Vagina (tissue), 2 donors: ENCODE measurements around the gene MRPS11. TPM values are rescaled to one million over a fixed set of nuclear protein-coding genes. Genes with fewer than 3 reads are reported as not detected.

ENCODE experiments used
- DNase-seq, 2 donors: peaks; one replicate each; pipeline ENCODE4 v3.0.0-alpha.2; 2017; ENCODE audit errors: extremely low spot score in 2 of 2
- H3K27ac ChIP-seq: fragments of 200-600 bp; sonication (generic); one replicate; pipeline ENCODE4 v1.5.1; 2019
- H3K27me3 ChIP-seq: fragments of 200-600 bp; sonication (generic); one replicate; pipeline ENCODE4 v1.5.1; 2019
- H3K36me3 ChIP-seq, 2 donors: fragments of 200-600 bp; sonication (generic); one replicate each; pipeline ENCODE4 v1.5.1; 2017 to 2019
- H3K4me1 ChIP-seq: fragments of 200-600 bp; sonication (generic); one replicate; pipeline ENCODE4 v1.5.1; 2019
- H3K4me3 ChIP-seq, 2 donors: fragments of 200-600 bp; sonication (generic); 1 replicate in 1 of 2; 2 replicates in 1 of 2; pipeline ENCODE4 v1.5.1; 2016 to 2019
- H3K9me3 ChIP-seq: fragments of 200-600 bp; sonication (generic); one replicate; pipeline ENCODE4 v1.5.1; 2019
- POLR2A ChIP-seq, 2 donors: fragments of 450-650 bp; IDR thresholded peaks; one replicate each; pipeline ENCODE4 v1.6.1; 2017; ENCODE audit warnings: antibody characterized with exemption in 2 of 2, mild to moderate bottlenecking in 2 of 2, moderate library complexity in 2 of 2
- POLR2AphosphoS5 ChIP-seq, 2 donors: sonication (generic); formaldehyde crosslinking; IDR thresholded peaks; one replicate each; pipeline ENCODE4 v1.9.0; 2017; ENCODE audit warnings: antibody characterized with exemption in 2 of 2, mild to moderate bottlenecking in 2 of 2, low read depth in 1 of 2; ENCODE audit not compliant: insufficient read depth in 1 of 2
- intact Hi-C: fragments of 100-400 bp; cut with DNase I; formaldehyde crosslinking; loops from one replicate; pipeline ENCODE4 v1.15.1; 2023
- total RNA-seq: library from RNA; depleted of rRNA; stranded (reverse); fragments of >200 nt; gene quantifications from one replicate; pipeline ENCODE4 v1.2.3, GENCODE V29; 2016
- TF ChIP-seq, protein P1 (sequence below), 3 experiments: fragments of 450-650 bp in 2 of 3; fragments of 200-600 bp in 1 of 3; sonication (generic) in 1 of 3; IDR thresholded peaks; one replicate each; pipeline ENCODE4 v1.5.1; 2017 to 2019; ENCODE audit warnings: antibody characterized with exemption in 3 of 3, mild to moderate bottlenecking in 2 of 3, moderate library complexity in 2 of 3

Gene MRPS11
- total RNA-seq, 1 donor from 2014 or later = 27.5 TPM

GRCh38 chr15:88448991-88449461 is 18.5 kb upstream of the MRPS11 start:
- Histone ChIP-seq H3K36me3 (no peaks in the 10 kb centered on the region), H3K4me3 (no peak overlapping the region), H3K4me1 (no peaks in the 10 kb centered on the region), H3K27ac (no peak overlapping the region), H3K27me3 (no peaks in the 10 kb centered on the region), H3K9me3 (no peaks in the 10 kb centered on the region)
- DNase-seq = peak; percentile 58 to 65
- TF ChIP-seq POLR2A (IDR thresholded peaks at IDR 0.05) (no peak), POLR2AphosphoS5 (IDR thresholded peaks at IDR 0.05; ENCODE audit: insufficient read depth in 1 of 2, low read depth in 1 of 2) (no peak)
- TF ChIP-seq, protein P1, sequence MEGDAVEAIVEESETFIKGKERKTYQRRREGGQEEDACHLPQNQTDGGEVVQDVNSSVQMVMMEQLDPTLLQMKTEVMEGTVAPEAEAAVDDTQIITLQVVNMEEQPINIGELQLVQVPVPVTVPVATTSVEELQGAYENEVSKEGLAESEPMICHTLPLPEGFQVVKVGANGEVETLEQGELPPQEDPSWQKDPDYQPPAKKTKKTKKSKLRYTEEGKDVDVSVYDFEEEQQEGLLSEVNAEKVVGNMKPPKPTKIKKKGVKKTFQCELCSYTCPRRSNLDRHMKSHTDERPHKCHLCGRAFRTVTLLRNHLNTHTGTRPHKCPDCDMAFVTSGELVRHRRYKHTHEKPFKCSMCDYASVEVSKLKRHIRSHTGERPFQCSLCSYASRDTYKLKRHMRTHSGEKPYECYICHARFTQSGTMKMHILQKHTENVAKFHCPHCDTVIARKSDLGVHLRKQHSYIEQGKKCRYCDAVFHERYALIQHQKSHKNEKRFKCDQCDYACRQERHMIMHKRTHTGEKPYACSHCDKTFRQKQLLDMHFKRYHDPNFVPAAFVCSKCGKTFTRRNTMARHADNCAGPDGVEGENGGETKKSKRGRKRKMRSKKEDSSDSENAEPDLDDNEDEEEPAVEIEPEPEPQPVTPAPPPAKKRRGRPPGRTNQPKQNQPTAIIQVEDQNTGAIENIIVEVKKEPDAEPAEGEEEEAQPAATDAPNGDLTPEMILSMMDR (IDR thresholded peaks at IDR 0.05) = no peak
- intact Hi-C loops = no loop called here

DNA sequence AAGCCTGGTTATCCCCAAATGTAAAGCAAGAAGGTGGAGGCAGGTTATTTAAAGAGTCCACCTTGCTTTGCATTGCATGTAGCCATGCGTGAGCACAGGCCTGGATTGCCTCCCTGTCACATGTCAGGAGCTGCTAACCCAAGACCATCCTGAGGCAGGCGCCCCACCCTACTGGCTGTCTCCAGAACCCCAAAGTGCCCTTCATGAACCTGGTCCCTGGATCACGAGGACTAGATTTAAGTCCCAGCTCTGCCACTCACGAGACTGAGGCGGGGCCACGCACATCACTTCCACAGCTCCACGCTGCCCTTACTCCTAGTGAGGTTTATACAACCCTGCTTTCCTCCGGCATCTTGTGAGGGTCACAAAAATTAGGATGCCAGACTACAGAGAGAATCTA is 17.9 kb upstream of the MRPS11 start:
- Histone ChIP-seq H3K9me3 (no peaks in the 10 kb centered on the region), H3K27me3 (no peaks in the 10 kb centered on the region), H3K36me3 (no peaks in the 10 kb centered on the region), H3K4me3 (no peak overlapping the region), H3K27ac (no peak overlapping the region), H3K4me1 (peaks cover 2% of the 10 kb centered on the region)
- peak in 1 of 2 donors; percentile 20 for DNase-seq
- intact Hi-C loops = no loop called here
- TF ChIP-seq POLR2A (IDR thresholded peaks at IDR 0.05) (no peak), POLR2AphosphoS5 (IDR thresholded peaks at IDR 0.05; ENCODE audit: insufficient read depth in 1 of 2, low read depth in 1 of 2) (no peak)
- TF ChIP-seq, protein P1 (IDR thresholded peaks at IDR 0.05) = no peak

GRCh38 chr15:88450125-88450798 is 17.2 kb upstream of the MRPS11 start:
- intact Hi-C loops = no loop called here
- H3K9me3 ChIP-seq = no peaks in the 10 kb centered on the region
- DNase-seq = peak; percentile 13 to 14

GRCh38 chr15:88453651-88454050 is 13.9 kb upstream of the MRPS11 start:
- TF ChIP-seq POLR2AphosphoS5 (IDR thresholded peaks at IDR 0.05; ENCODE audit: insufficient read depth in 1 of 2, low read depth in 1 of 2) (no peak), POLR2A (IDR thresholded peaks at IDR 0.05) (no peak)
- TF ChIP-seq, protein P1 (IDR thresholded peaks at IDR 0.05) = no peak
- Histone ChIP-seq H3K9me3 (no peaks in the 10 kb centered on the region), H3K4me1 (peaks cover 7% of the 10 kb centered on the region), H3K27me3 (no peaks in the 10 kb centered on the region), H3K27ac (no peak overlapping the region), H3K36me3 (peaks cover 0 to 10% of the 10 kb centered on the region in 2 donors), H3K4me3 (no peak overlapping the region)
- intact Hi-C loops = no loop called here
- DNase-seq = peak in 1 of 2 donors; percentile 27

More at GRCh38 chr15:88450125-88450798, 17.2 kb upstream of the MRPS11 start:
- TF ChIP-seq, protein P1 (IDR thresholded peaks at IDR 0.05) = peak in 2 of 3 experiments; percentile 14 to 46
- TF ChIP-seq POLR2AphosphoS5 (IDR thresholded peaks at IDR 0.05; ENCODE audit: insufficient read depth in 1 of 2, low read depth in 1 of 2) (no peak), POLR2A (IDR thresholded peaks at IDR 0.05) (no peak)
- Histone ChIP-seq H3K27ac (no peak overlapping the region), H3K36me3 (no peaks in the 10 kb centered on the region), H3K4me3 (no peak overlapping the region), H3K4me1 (peaks cover 7% of the 10 kb centered on the region), H3K27me3 (no peaks in the 10 kb centered on the region)

DNA sequence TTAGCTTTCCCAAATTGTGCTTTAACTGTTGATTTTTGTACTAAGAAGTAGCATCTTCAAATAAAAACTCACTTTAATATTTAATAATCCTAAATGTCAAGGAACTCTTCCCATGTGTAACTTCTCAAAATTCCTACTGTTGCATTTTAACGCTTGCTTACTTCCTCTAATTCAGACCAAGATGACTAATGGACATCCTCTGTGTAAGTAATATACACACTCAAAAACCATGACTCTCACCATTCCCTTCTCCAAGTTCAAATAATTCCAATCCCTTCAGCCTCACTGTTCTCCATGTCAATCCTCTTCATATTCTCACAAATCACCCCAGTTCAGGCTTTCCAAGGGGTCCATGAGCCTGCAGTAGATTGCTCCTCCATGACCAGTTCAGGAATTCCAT is 13.3 kb upstream of the MRPS11 start:
- no peak overlapping the region for H3K27ac ChIP-seq
- intact Hi-C loops = no loop called here
- TF ChIP-seq, protein P1 (IDR thresholded peaks at IDR 0.05) = no peak
- TF ChIP-seq POLR2AphosphoS5 (IDR thresholded peaks at IDR 0.05; ENCODE audit: insufficient read depth in 1 of 2, low read depth in 1 of 2) (no peak), POLR2A (IDR thresholded peaks at IDR 0.05) (no peak)
- no peak overlapping the region for H3K4me3 ChIP-seq
- no peaks in the 10 kb centered on the region for H3K9me3 ChIP-seq
- peaks cover 7% of the 10 kb centered on the region for H3K4me1 ChIP-seq
- DNase-seq = no peak
- H3K27me3 ChIP-seq = no peaks in the 10 kb centered on the region
- H3K36me3 ChIP-seq = peaks cover 0 to 16% of the 10 kb centered on the region in 2 donors
